Measurements from ENCODE around the gene HOXB2. TPM values are rescaled to one million over a fixed set of nuclear protein-coding genes. Genes with fewer than 3 reads are reported as not detected.

Gene HOXB2
- total RNA-seq, 2 experiments from 2014 or later: 7.4 to 7.7 TPM

- Mint-ChIP-seq H3K9me3 (no peaks in the 10 kb centered on the region), H3K4me1 (peaks cover 9% of the 10 kb centered on the region), H3K27ac (no peak overlapping the region), H3K4me3 (no peak overlapping the region), H3K27me3 (peaks cover 14% of the 10 kb centered on the region), H3K36me3 (no peaks in the 10 kb centered on the region)
- DNase-seq: no peak
Measured at GRCh38 chr17:48564188-48565021, 19.5 kb upstream of the HOXB2 start.

- Mint-ChIP-seq H3K9me3 (no peaks in the 10 kb centered on the region), H3K4me1 (peaks cover 9% of the 10 kb centered on the region), H3K4me3 (peak overlapping the region; percentile 22), H3K36me3 (no peaks in the 10 kb centered on the region), H3K27ac (no peak overlapping the region), H3K27me3 (peaks cover 14% of the 10 kb centered on the region)
- no peak for DNase-seq
Measured at GRCh38 chr17:48563867-48564187, 18.9 kb upstream of the HOXB2 start.

GRCh38 chr17:48563385-48563838 lies 18.5 kb upstream of the HOXB2 start:
- no peaks in the 10 kb centered on the region for H3K9me3 Mint-ChIP-seq
- no peak for DNase-seq
- H3K4me1 Mint-ChIP-seq: peaks cover 9% of the 10 kb centered on the region
- H3K27me3 Mint-ChIP-seq: peaks cover 14% of the 10 kb centered on the region
- H3K27ac Mint-ChIP-seq: no peak overlapping the region
- peak overlapping the region; percentile 22 for H3K4me3 Mint-ChIP-seq
- H3K36me3 Mint-ChIP-seq: no peaks in the 10 kb centered on the region

GRCh38 chr17:48562934-48563333 lies 18.0 kb upstream of the HOXB2 start:
- Mint-ChIP-seq H3K9me3 (no peaks in the 10 kb centered on the region), H3K4me3 (no peak overlapping the region), H3K27me3 (peaks cover 16% of the 10 kb centered on the region), H3K36me3 (no peaks in the 10 kb centered on the region), H3K4me1 (peaks cover 9% of the 10 kb centered on the region), H3K27ac (no peak overlapping the region)
- no peak for DNase-seq

GRCh38 chr17:48561884-48562810 lies 17.2 kb upstream of the HOXB2 start:
- Mint-ChIP-seq H3K4me1 (peaks cover 9% of the 10 kb centered on the region), H3K4me3 (no peak overlapping the region), H3K36me3 (no peaks in the 10 kb centered on the region), H3K27ac (no peak overlapping the region), H3K27me3 (peaks cover 19% of the 10 kb centered on the region), H3K9me3 (no peaks in the 10 kb centered on the region)
- no peak for DNase-seq

GRCh38 chr17:48559840-48560817 lies 15.2 kb upstream of the HOXB2 start:
- Mint-ChIP-seq H3K27ac (no peak overlapping the region), H3K27me3 (peaks cover 34% of the 10 kb centered on the region), H3K9me3 (no peaks in the 10 kb centered on the region), H3K4me3 (no peak overlapping the region), H3K4me1 (peaks cover 13% of the 10 kb centered on the region), H3K36me3 (no peaks in the 10 kb centered on the region)
- DNase-seq: no peak

- Mint-ChIP-seq H3K27me3 (peaks cover 41% of the 10 kb centered on the region), H3K27ac (no peak overlapping the region), H3K4me3 (no peak overlapping the region)
Measured at GRCh38 chr17:48559122-48559839, 14.4 kb upstream of the HOXB2 start.

GRCh38 chr17:48558831-48559121 lies 13.9 kb upstream of the HOXB2 start:
- Mint-ChIP-seq H3K27me3 (peaks cover 40% of the 10 kb centered on the region), H3K4me1 (peaks cover 15% of the 10 kb centered on the region), H3K27ac (no peak overlapping the region), H3K9me3 (no peaks in the 10 kb centered on the region), H3K4me3 (no peak overlapping the region), H3K36me3 (no peaks in the 10 kb centered on the region)
- DNase-seq: no peak

More at GRCh38 chr17:48559122-48559839, 14.4 kb upstream of the HOXB2 start:
- H3K4me1 Mint-ChIP-seq: peaks cover 15% of the 10 kb centered on the region
- DNase-seq: no peak
- no peaks in the 10 kb centered on the region for H3K9me3 Mint-ChIP-seq
- H3K36me3 Mint-ChIP-seq: no peaks in the 10 kb centered on the region

GRCh38 chr17:48558057-48558830 lies 13.3 kb upstream of the HOXB2 start:
- no peaks in the 10 kb centered on the region for H3K36me3 Mint-ChIP-seq
- no peak overlapping the region for H3K4me3 Mint-ChIP-seq
- H3K4me1 Mint-ChIP-seq: peaks cover 14% of the 10 kb centered on the region
- no peak overlapping the region for H3K27ac Mint-ChIP-seq
- no peaks in the 10 kb centered on the region for H3K9me3 Mint-ChIP-seq
- H3K27me3 Mint-ChIP-seq: peaks cover 37% of the 10 kb centered on the region
- DNase-seq: no peak

GRCh38 chr17:48556576-48557401 lies 11.9 kb upstream of the HOXB2 start:
- Mint-ChIP-seq H3K9me3 (no peaks in the 10 kb centered on the region), H3K27me3 (peaks cover 28% of the 10 kb centered on the region), H3K4me1 (peaks cover 14% of the 10 kb centered on the region), H3K4me3 (no peak overlapping the region), H3K27ac (no peak overlapping the region), H3K36me3 (no peaks in the 10 kb centered on the region)
- DNase-seq: no peak

- DNase-seq: no peak
Measured at GRCh38 chr17:48556229-48556575, 11.3 kb upstream of the HOXB2 start.

GRCh38 chr17:48555258-48556228 lies 10.6 kb upstream of the HOXB2 start:
- Mint-ChIP-seq H3K36me3 (no peaks in the 10 kb centered on the region), H3K27ac (no peak overlapping the region), H3K4me1 (peaks cover 7% of the 10 kb centered on the region), H3K9me3 (no peaks in the 10 kb centered on the region), H3K27me3 (peaks cover 28% of the 10 kb centered on the region), H3K4me3 (peak overlapping the region; percentile 82)
- no peak for DNase-seq

More at GRCh38 chr17:48556229-48556575, 11.3 kb upstream of the HOXB2 start:
- Mint-ChIP-seq H3K36me3 (no peaks in the 10 kb centered on the region), H3K9me3 (no peaks in the 10 kb centered on the region), H3K4me3 (no peak overlapping the region), H3K27me3 (peaks cover 28% of the 10 kb centered on the region), H3K4me1 (peaks cover 8% of the 10 kb centered on the region), H3K27ac (no peak overlapping the region)
